Astrocyte (in vitro differentiated cells and primary cell): ENCODE data around the gene TNFRSF18.

Experiments
- CTCF ChIP-seq: IDR thresholded peaks from 2 replicates; pipeline ENCODE4 v1.5.1; 2011; ENCODE audit warnings: low read depth, mild to moderate bottlenecking, inconsistent platforms, low read length, moderate library complexity; ENCODE audit not compliant: insufficient read depth
- EZH2 ChIP-seq: IDR thresholded peaks from 2 replicates; pipeline ENCODE4 v1.6.1; 2012; ENCODE audit warnings: mild to moderate bottlenecking, low read length, inconsistent platforms; ENCODE audit not compliant: insufficient read depth

GRCh38 chr1:1164701-1165451 lies 41.5 kb downstream of the TNFRSF18 start:
- TF ChIP-seq CTCF = no peak
- TF ChIP-seq EZH2 = no peak
